Fibroblast of lung (primary cell): ENCODE results near the gene PAK1IP1. TPM values are rescaled to one million over a fixed set of nuclear protein-coding genes. Genes with fewer than 3 reads are reported as not detected.

Source experiments
- DNase-seq, 2 donors: peaks; one replicate each; pipeline versions ENCODE4 v3.0.0 to v3.0.0-alpha.2; 2010; ENCODE audit warnings: low read depth in 2 of 2
- H2AFZ ChIP-seq: 2 replicates; pipeline ENCODE4 v1.5.1; 2012; ENCODE audit warnings: low read length, control low read depth, inconsistent platforms
- H3K27ac ChIP-seq: 2 replicates; pipeline ENCODE4 v1.5.1; 2011; ENCODE audit warnings: low read length, control low read depth; ENCODE audit not compliant: insufficient read depth
- H3K27me3 ChIP-seq: 2 replicates; pipeline ENCODE4 v1.5.1; 2011; ENCODE audit warnings: mild to moderate bottlenecking, low read length; ENCODE audit not compliant: control insufficient read depth, insufficient read depth
- H3K36me3 ChIP-seq: 2 replicates; pipeline ENCODE4 v1.5.1; 2011; ENCODE audit warnings: low read length; ENCODE audit not compliant: control insufficient read depth, insufficient read depth
- H3K4me1 ChIP-seq: 2 replicates; pipeline ENCODE4 v1.5.1; 2011; ENCODE audit warnings: low read length; ENCODE audit not compliant: control insufficient read depth, insufficient read depth; ENCODE audit errors: extremely low read depth
- H3K4me2 ChIP-seq: 2 replicates; pipeline ENCODE4 v1.5.1; 2011; ENCODE audit warnings: low read length, control low read depth; ENCODE audit not compliant: insufficient read depth; ENCODE audit errors: extremely low read depth
- H3K4me3 ChIP-seq, 4 experiments: fragments of 200-600 bp in 1 of 4; sonication (generic) in 1 of 4; replicated peaks in 1 of 4; 2 replicates each; pipeline ENCODE4 v1.5.1; 2011 to 2016; ENCODE audit warnings: low read length in 4 of 4, low read depth in 3 of 4, mild to moderate bottlenecking in 3 of 4, control low read depth in 2 of 4, inconsistent platforms in 1 of 4, mixed read lengths in 1 of 4; ENCODE audit not compliant: insufficient read depth in 1 of 4; ENCODE audit errors: control extremely low read depth in 1 of 4
- H3K79me2 ChIP-seq: 2 replicates; pipeline ENCODE4 v1.5.1; 2012; ENCODE audit warnings: mild to moderate bottlenecking, low read length, inconsistent platforms; ENCODE audit not compliant: control insufficient read depth, insufficient read depth
- H3K9ac ChIP-seq: 2 replicates; pipeline ENCODE4 v1.5.1; 2011; ENCODE audit warnings: mild to moderate bottlenecking, low read length, control low read depth; ENCODE audit not compliant: insufficient read depth
- H3K9me3 ChIP-seq: 2 replicates; pipeline ENCODE4 v1.5.1; 2012; ENCODE audit warnings: low read depth, low read length; ENCODE audit not compliant: control insufficient read depth, insufficient read depth
- H4K20me1 ChIP-seq: 2 replicates; pipeline ENCODE4 v1.5.1; 2011; ENCODE audit warnings: low read length; ENCODE audit not compliant: control insufficient read depth, insufficient read depth; ENCODE audit errors: extremely low read depth
- EZH2 ChIP-seq: IDR thresholded peaks from 2 replicates; pipeline ENCODE4 v1.5.1; 2012; ENCODE audit warnings: low read length, control low read depth, mild to moderate bottlenecking; ENCODE audit errors: missing control alignments
- polyA plus RNA-seq, 2 donors: library from polyadenylated mRNA; depleted of rRNA in 1 of 2; stranded (reverse) in 1 of 2; unstranded in 1 of 2; fragments of >200 nt; gene quantifications; 2 replicates each; pipeline ENCODE4 v1.2.1, GENCODE V29; 2011 to 2012; ENCODE audit warnings: missing spikeins in 1 of 2
- total RNA-seq: library from RNA; depleted of rRNA; stranded (reverse); fragments of >200 nt; gene quantifications from 2 replicates; pipeline ENCODE4 v1.2.1, GENCODE V29; 2014
- TF ChIP-seq, protein P1 (sequence below), 2 donors: IDR thresholded peaks in 1 of 2; conservative IDR thresholded peaks in 1 of 2; 1 replicate in 1 of 2; 2 replicates in 1 of 2; pipeline ENCODE4 v1.5.1; 2011 to 2012; ENCODE audit warnings: low read length in 2 of 2, control low read depth in 1 of 2, inconsistent platforms in 1 of 2, low read depth in 1 of 2, mild to moderate bottlenecking in 1 of 2

Gene PAK1IP1
- total and polyA plus RNA-seq, 2 donors (not counting 1 experiment from before 2014, with no cell fraction given) = 16.3 to 27.3 TPM

DNA sequence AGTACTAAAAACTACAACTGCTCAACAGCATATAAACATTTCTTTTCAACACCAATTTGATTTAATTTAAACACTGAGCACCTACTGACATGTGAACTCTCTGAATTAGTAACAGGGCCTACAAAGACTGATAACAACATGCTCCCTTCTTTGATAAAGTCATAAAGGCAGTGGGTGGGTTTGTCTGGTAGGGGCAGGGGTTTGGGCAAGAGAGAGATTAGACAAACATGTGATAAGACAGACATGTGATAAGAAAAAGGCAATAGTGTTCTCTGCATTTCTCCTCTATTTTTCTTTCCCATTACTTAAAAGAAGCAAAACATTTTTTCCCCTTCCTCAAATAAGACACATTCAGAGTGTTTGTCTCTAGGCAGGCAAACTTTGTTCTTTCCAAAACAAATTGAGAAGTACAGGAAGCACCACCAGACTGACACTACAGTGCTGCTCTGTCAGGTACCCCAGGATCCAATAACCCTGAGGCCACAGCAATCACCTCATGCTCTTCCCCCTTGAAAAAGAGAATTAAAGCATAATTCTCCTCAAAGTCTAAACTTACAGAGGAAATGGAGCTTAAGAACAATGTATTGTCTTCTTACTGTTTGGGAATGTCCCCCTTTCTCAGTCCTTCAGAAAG, 12.3 kb upstream of the PAK1IP1 start:
- Histone ChIP-seq H3K4me1 (no peaks in the 10 kb centered on the region), H3K27ac (no peak overlapping the region), H3K4me2 (no peak overlapping the region), H3K36me3 (no peaks in the 10 kb centered on the region), H3K79me2 (no peaks in the 10 kb centered on the region), H4K20me1 (no peaks in the 10 kb centered on the region), H3K27me3 (no peaks in the 10 kb centered on the region), H3K9ac (no peak overlapping the region), H2AFZ (no peak overlapping the region), H3K4me3 (no peak overlapping the region), H3K9me3 (no peaks in the 10 kb centered on the region)
- no peak for TF ChIP-seq EZH2
- DNase-seq = no peak

DNA sequence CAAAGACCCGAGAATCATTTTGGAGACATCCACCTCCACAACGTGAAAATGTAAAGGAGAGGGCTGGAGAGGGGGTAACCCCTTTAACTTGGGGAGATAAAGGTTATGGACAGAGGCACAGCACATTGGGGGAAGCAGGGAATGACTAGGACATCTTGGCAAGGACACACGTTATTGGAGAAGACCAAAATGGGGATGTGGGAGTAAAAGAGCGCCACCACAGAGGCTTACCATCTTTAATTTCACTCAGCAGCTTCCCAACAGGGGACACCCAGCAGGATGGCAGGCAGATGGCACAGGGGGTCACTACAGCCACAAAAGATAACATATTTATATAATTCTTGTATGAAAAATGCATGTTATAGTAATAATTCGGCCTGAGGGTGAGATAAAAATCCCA, 10.2 kb upstream of the PAK1IP1 start:
- DNase-seq = no peak
- H3K36me3 ChIP-seq = no peaks in the 10 kb centered on the region
- no peak overlapping the region for H3K27ac ChIP-seq
- no peaks in the 10 kb centered on the region for H3K79me2 ChIP-seq
- H3K9me3 ChIP-seq = no peaks in the 10 kb centered on the region
- TF ChIP-seq, protein P1, sequence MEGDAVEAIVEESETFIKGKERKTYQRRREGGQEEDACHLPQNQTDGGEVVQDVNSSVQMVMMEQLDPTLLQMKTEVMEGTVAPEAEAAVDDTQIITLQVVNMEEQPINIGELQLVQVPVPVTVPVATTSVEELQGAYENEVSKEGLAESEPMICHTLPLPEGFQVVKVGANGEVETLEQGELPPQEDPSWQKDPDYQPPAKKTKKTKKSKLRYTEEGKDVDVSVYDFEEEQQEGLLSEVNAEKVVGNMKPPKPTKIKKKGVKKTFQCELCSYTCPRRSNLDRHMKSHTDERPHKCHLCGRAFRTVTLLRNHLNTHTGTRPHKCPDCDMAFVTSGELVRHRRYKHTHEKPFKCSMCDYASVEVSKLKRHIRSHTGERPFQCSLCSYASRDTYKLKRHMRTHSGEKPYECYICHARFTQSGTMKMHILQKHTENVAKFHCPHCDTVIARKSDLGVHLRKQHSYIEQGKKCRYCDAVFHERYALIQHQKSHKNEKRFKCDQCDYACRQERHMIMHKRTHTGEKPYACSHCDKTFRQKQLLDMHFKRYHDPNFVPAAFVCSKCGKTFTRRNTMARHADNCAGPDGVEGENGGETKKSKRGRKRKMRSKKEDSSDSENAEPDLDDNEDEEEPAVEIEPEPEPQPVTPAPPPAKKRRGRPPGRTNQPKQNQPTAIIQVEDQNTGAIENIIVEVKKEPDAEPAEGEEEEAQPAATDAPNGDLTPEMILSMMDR (conservative IDR thresholded peaks at IDR 0.05 in 1 of 2, IDR thresholded peaks at IDR 0.05 in 1 of 2; ENCODE audit: low read depth in 1 of 2, low read length in 2 of 2) = no peak
- no peak for TF ChIP-seq EZH2
- no peak overlapping the region for H3K9ac ChIP-seq
- H3K4me3 ChIP-seq = no peak overlapping the region
- H3K4me2 ChIP-seq = no peak overlapping the region
- no peaks in the 10 kb centered on the region for H4K20me1 ChIP-seq
- H3K4me1 ChIP-seq = no peaks in the 10 kb centered on the region
- no peaks in the 10 kb centered on the region for H3K27me3 ChIP-seq
- no peak overlapping the region for H2AFZ ChIP-seq

DNA sequence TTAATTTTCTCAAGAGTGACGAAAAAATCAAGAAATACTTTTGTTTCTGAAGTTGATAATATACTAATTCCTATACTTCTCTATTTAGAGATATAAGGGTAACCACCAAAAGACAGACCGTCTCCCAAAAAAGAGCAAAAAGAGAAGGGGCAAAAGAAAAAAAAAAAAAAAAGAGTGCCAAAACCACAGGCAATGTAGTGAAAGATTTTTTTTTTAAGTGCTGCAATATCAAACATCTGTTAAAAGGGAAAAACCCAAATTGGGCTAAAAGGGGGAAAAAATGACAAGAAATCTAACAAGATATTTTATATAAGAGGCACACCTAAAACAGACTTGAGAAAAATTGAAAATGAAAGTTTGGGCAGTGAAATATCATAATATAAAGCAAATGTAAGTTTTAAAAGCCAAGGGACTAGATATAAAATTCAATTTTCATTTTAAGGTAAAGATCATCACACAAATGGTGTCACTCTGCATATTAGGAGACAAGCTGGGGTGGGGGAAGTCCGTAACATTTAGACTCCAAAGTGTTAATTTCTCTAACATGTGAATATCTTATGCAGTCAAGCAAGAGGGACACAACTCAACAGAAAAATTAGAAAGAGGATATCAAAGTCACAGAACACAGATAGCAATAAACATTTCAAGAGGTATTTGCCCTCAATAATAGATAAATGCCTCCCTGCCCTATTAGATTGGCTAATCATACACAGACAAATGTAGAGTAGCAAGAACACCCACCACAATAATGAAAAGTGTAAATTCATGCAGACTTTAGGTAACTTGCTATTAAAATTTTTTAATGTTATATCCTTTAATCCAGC, 9.5 kb upstream of the PAK1IP1 start:
- no peaks in the 10 kb centered on the region for H3K36me3 ChIP-seq

More for the DNA sequence above, 9.5 kb upstream of the PAK1IP1 start:
- H3K4me2 ChIP-seq = no peak overlapping the region
- no peak for TF ChIP-seq EZH2
- TF ChIP-seq, protein P1 (conservative IDR thresholded peaks at IDR 0.05 in 1 of 2, IDR thresholded peaks at IDR 0.05 in 1 of 2; ENCODE audit: low read depth in 1 of 2, low read length in 2 of 2) = no peak
- H2AFZ ChIP-seq = no peak overlapping the region
- H3K27ac ChIP-seq = no peak overlapping the region
- H3K27me3 ChIP-seq = no peaks in the 10 kb centered on the region
- no peaks in the 10 kb centered on the region for H3K9me3 ChIP-seq
- no peaks in the 10 kb centered on the region for H3K4me1 ChIP-seq
- H3K9ac ChIP-seq = no peak overlapping the region
- DNase-seq = no peak
- H3K79me2 ChIP-seq = no peaks in the 10 kb centered on the region
- no peak overlapping the region for H3K4me3 ChIP-seq
- no peaks in the 10 kb centered on the region for H4K20me1 ChIP-seq
